OCI-LY1 (cell line): Measurements from ENCODE around the gene MPHOSPH6.

Experiments
- H2AFZ ChIP-seq: fragments of 200-600 bp; sonication (generic), shearing (Covaris generic); 2 replicates; pipeline ENCODE4 v1.6.0; 2014; ENCODE audit warnings: antibody characterized with exemption, mild to moderate bottlenecking, low read length
- H3F3A ChIP-seq: fragments of 200-600 bp; sonication (generic), shearing (Covaris generic); 2 replicates; pipeline ENCODE4 v1.6.0; 2014; ENCODE audit warnings: mild to moderate bottlenecking, antibody characterized with exemption, low read length, moderate library complexity; ENCODE audit not compliant: insufficient read depth
- H3K27ac ChIP-seq: fragments of 200-600 bp; sonication (generic); 2 replicates; pipeline ENCODE4 v1.5.1; 2014; ENCODE audit warnings: low read length, mixed run types, mild to moderate bottlenecking, low read depth; ENCODE audit not compliant: poor library complexity, severe bottlenecking
- H3K27me3 ChIP-seq: fragments of 200-600 bp; sonication (generic); 2 replicates; pipeline ENCODE4 v1.6.0; 2014; ENCODE audit warnings: antibody characterized with exemption, mild to moderate bottlenecking, low read length, moderate library complexity; ENCODE audit not compliant: insufficient read depth
- H3K36me3 ChIP-seq: fragments of 200-600 bp; sonication (generic); 2 replicates; pipeline ENCODE4 v1.6.1; 2014; ENCODE audit warnings: mild to moderate bottlenecking, antibody characterized with exemption, low read length, moderate library complexity, mixed read lengths; ENCODE audit not compliant: insufficient read depth
- H3K4me1 ChIP-seq: fragments of 200-600 bp; sonication (generic); 2 replicates; pipeline ENCODE4 v1.5.1; 2014; ENCODE audit warnings: mild to moderate bottlenecking, low read length, moderate library complexity; ENCODE audit not compliant: insufficient read depth, severe bottlenecking
- H3K4me2 ChIP-seq: fragments of 200-600 bp; sonication (generic), shearing (Covaris generic); 2 replicates; pipeline ENCODE4 v1.6.1; 2014; ENCODE audit warnings: low read length
- H3K4me3 ChIP-seq: fragments of 200-600 bp; sonication (generic); 2 replicates; pipeline ENCODE4 v1.5.1; 2014; ENCODE audit warnings: low read length, low read depth, mild to moderate bottlenecking, mixed read lengths; ENCODE audit not compliant: poor library complexity, severe bottlenecking
- H3K79me2 ChIP-seq: fragments of 200-600 bp; shearing (Covaris generic); 2 replicates; pipeline ENCODE4 v1.6.1; 2016; ENCODE audit warnings: mixed run types, low read length, mixed read lengths; ENCODE audit not compliant: insufficient read depth
- H3K9ac ChIP-seq: fragments of 200-600 bp; sonication (generic), shearing (Covaris generic); 2 replicates; pipeline ENCODE4 v1.6.1; 2014; ENCODE audit warnings: mild to moderate bottlenecking, low read length, mixed read lengths
- H3K9me2 ChIP-seq: fragments of 200-600 bp; sonication (generic), shearing (Covaris generic); 2 replicates; pipeline ENCODE4 v1.6.1; 2014; ENCODE audit warnings: low read depth, mild to moderate bottlenecking, low read length, mixed read lengths
- H3K9me3 ChIP-seq: fragments of 200-600 bp; shearing (Covaris generic); 2 replicates; pipeline ENCODE4 v1.6.1; 2014; ENCODE audit warnings: low read length, mixed read lengths
- H4K20me1 ChIP-seq: fragments of 200-600 bp; sonication (generic), shearing (Covaris generic); 2 replicates; pipeline ENCODE4 v1.6.0; 2016; ENCODE audit warnings: mild to moderate bottlenecking, low read length; ENCODE audit not compliant: insufficient read depth
- EZH2 ChIP-seq: fragments of 200-600 bp; sonication (generic), shearing (Covaris generic); IDR thresholded peaks from 2 replicates; pipeline ENCODE4 v1.8.0; 2017; ENCODE audit warnings: borderline replicate concordance, mixed run types, mild to moderate bottlenecking, antibody characterized with exemption, low read length, moderate library complexity, mixed read lengths
- TF ChIP-seq, protein P1 (sequence below): fragments of 200-600 bp; sonication (generic), shearing (Covaris generic); IDR thresholded peaks from 2 replicates; pipeline ENCODE4 v1.5.1; 2017; ENCODE audit warnings: mild to moderate bottlenecking, antibody characterized with exemption, low read length, moderate library complexity, mixed read lengths

MPHOSPH6 gene

DNA sequence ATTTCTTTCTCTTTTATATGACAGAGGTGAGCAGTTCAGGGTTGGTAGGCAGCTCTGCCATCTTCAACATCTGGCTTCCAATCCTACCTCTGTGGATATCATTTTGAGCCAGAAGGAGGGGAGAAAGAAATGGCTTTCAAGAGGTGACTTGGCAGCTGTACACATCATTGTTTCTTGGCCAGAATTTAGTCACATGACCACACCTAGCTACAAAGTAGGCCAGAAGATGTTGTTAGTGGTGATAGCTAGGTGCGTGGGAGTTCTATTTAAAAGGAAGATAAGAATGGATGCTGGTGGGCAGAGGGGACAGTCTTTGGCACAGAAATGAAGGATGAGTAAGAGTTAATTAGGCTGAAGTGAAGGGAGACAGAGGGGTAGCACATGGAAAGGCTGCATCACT lies 29.2 kb upstream of the MPHOSPH6 start:
- H3K79me2 ChIP-seq = no peaks in the 10 kb centered on the region
- no peaks in the 10 kb centered on the region for H3K27me3 ChIP-seq
- TF ChIP-seq, protein P1, sequence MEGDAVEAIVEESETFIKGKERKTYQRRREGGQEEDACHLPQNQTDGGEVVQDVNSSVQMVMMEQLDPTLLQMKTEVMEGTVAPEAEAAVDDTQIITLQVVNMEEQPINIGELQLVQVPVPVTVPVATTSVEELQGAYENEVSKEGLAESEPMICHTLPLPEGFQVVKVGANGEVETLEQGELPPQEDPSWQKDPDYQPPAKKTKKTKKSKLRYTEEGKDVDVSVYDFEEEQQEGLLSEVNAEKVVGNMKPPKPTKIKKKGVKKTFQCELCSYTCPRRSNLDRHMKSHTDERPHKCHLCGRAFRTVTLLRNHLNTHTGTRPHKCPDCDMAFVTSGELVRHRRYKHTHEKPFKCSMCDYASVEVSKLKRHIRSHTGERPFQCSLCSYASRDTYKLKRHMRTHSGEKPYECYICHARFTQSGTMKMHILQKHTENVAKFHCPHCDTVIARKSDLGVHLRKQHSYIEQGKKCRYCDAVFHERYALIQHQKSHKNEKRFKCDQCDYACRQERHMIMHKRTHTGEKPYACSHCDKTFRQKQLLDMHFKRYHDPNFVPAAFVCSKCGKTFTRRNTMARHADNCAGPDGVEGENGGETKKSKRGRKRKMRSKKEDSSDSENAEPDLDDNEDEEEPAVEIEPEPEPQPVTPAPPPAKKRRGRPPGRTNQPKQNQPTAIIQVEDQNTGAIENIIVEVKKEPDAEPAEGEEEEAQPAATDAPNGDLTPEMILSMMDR = no peak
- TF ChIP-seq EZH2 = no peak
- no peak overlapping the region for H3K4me2 ChIP-seq
- no peak overlapping the region for H2AFZ ChIP-seq
- H3K9me3 ChIP-seq = no peaks in the 10 kb centered on the region
- H3K4me3 ChIP-seq = no peak overlapping the region
- no peaks in the 10 kb centered on the region for H3K36me3 ChIP-seq
- no peaks in the 10 kb centered on the region for H3K4me1 ChIP-seq
- H3F3A ChIP-seq = no peaks in the 10 kb centered on the region
- no peak overlapping the region for H3K9ac ChIP-seq
- no peak overlapping the region for H3K27ac ChIP-seq
- no peaks in the 10 kb centered on the region for H3K9me2 ChIP-seq
- H4K20me1 ChIP-seq = no peaks in the 10 kb centered on the region

DNA sequence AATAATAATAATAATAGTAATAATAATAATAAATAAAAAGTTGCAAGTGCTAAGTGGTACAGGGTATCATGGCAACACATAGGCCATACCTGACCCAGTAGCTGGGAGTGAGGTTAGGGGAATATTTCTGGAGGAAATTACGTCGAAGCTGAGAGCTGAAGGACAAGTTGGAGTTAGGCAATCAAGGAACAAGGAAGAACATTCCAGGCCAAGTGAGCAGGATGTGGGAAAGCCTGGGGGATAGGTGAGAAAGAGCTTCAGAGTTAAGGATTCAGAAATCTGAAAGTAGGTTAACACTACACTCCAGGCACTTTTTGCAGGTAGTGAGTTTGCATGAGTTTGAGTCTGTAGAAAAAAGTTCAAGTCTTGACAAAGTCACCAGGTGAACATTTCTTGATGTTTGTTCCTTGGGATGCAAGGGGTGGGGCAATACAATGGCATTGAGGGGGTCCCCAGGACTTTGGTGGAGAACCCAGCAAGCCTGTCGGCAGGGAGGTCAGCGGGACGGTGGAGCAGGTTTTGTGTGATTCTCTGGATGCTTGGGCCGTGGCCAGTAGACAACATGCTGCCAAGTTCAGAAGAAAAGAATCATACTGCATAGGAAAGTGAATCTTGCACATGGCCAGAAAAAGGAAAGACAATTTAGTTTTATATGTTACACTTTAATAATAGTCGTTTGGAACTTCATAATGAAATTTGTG lies 27.7 kb upstream of the MPHOSPH6 start:
- Histone ChIP-seq H3K4me2 (no peak overlapping the region), H3K4me3 (no peak overlapping the region), H2AFZ (no peak overlapping the region), H4K20me1 (no peaks in the 10 kb centered on the region), H3K79me2 (no peaks in the 10 kb centered on the region), H3K4me1 (no peaks in the 10 kb centered on the region), H3K27ac (no peak overlapping the region), H3K36me3 (no peaks in the 10 kb centered on the region), H3K9ac (no peak overlapping the region), H3K9me3 (no peaks in the 10 kb centered on the region), H3F3A (no peaks in the 10 kb centered on the region), H3K9me2 (no peaks in the 10 kb centered on the region), H3K27me3 (no peaks in the 10 kb centered on the region)
- no peak for TF ChIP-seq EZH2
- TF ChIP-seq, protein P1 = no peak

DNA sequence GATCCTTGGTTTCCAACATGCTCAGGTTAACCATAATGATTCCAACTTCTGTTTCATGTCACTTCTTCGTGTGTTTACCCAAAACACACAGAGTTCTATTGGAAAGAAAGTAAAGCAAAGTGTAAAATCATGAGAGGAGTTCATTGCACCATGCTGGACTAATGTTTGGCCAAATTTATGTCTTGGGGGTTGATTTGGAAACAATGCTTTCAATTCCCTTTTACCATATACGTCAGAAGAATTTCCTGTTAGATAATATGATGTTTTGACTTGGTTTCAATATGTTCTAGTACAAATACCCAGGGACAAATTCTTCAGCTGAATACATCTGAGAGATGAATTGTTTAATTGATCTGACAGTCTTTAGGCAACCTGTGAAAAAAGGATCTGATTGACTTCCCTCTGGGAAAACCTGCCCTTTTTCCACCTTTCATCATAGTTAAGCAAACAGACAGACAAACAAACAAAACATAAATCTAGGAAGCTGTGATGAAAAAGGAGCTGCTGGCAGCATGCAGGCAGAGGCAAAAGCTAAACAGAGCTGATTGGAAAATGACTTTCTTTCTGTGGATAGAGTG lies 26.0 kb upstream of the MPHOSPH6 start:
- H4K20me1 ChIP-seq = no peaks in the 10 kb centered on the region
- H3K9me3 ChIP-seq = no peaks in the 10 kb centered on the region
- no peaks in the 10 kb centered on the region for H3F3A ChIP-seq
- H3K4me1 ChIP-seq = no peaks in the 10 kb centered on the region
- H3K27me3 ChIP-seq = no peaks in the 10 kb centered on the region
- no peaks in the 10 kb centered on the region for H3K36me3 ChIP-seq
- no peak overlapping the region for H3K27ac ChIP-seq
- no peak overlapping the region for H3K4me2 ChIP-seq
- H2AFZ ChIP-seq = no peak overlapping the region
- no peak overlapping the region for H3K4me3 ChIP-seq
- no peaks in the 10 kb centered on the region for H3K9me2 ChIP-seq
- H3K79me2 ChIP-seq = no peaks in the 10 kb centered on the region
- no peak overlapping the region for H3K9ac ChIP-seq
- TF ChIP-seq, protein P1 = no peak
- no peak for TF ChIP-seq EZH2
